Esophagus muscularis mucosa (tissue), 4 donors: ENCODE measurements around the gene TMTC2.

Source experiments
- CTCF ChIP-seq, 3 experiments: fragments of 200-600 bp in 2 of 3; fragments of 450-650 bp in 1 of 3; sonication (generic) in 2 of 3; IDR thresholded peaks; one replicate each; pipeline ENCODE4 v1.5.1; 2017 to 2019; ENCODE audit warnings: antibody characterized with exemption in 3 of 3, mild to moderate bottlenecking in 2 of 3, moderate library complexity in 1 of 3
- EP300 ChIP-seq: sonication (generic); formaldehyde crosslinking; IDR thresholded peaks from one replicate; pipeline ENCODE4 v1.6.1; 2017; ENCODE audit warnings: antibody characterized with exemption
- POLR2A ChIP-seq: fragments of 450-650 bp; IDR thresholded peaks from one replicate; pipeline ENCODE4 v1.6.1; 2017; ENCODE audit warnings: antibody characterized with exemption, moderate library complexity, mild to moderate bottlenecking, low read depth

DNA sequence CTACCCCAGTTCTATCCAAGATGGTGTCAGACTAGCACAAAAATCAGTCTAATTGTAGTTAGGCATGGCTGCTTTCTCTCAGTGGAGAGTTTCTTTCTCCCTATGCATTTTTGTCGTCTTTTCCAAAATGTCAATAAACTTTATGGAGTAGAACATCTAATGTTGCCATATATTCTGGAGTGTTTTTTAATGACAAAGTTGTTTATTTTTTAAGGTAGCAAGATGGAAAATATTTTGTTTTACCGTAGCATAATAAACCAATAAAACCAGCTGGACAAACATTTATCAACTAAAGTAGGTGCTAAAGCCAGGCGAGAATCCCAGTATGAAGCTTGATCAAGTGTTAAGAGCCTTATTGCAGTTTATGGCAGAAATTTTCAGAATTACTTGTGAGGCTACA lies 146.3 kb downstream of the TMTC2 start:
- no peak for TF ChIP-seq CTCF (IDR thresholded peaks at IDR 0.05)
- no peak for TF ChIP-seq EP300
- TF ChIP-seq POLR2A: no peak
